ENCODE results near the gene ADCY5.

ADCY5 gene

GRCh38 chr3:123262226-123262625 lies 186.7 kb downstream of the ADCY5 start:
- Histone ChIP-seq H3K4me1 (ENCODE audit: insufficient read depth, low read length, severe bottlenecking) (no peaks in the 10 kb centered on the region), H3K4me2 (ENCODE audit: low read length) (no peak overlapping the region), H3K36me3 (ENCODE audit: insufficient read depth, low read length) (peaks cover 22% of the 10 kb centered on the region), H3K9me3 (ENCODE audit: low read length) (no peaks in the 10 kb centered on the region), H2AFZ (ENCODE audit: low read length) (no peak overlapping the region), H3K27me3 (ENCODE audit: insufficient read depth, low read length) (no peaks in the 10 kb centered on the region), H3F3A (ENCODE audit: insufficient read depth, low read length) (no peaks in the 10 kb centered on the region), H3K9ac (ENCODE audit: low read length) (no peak overlapping the region), H3K79me2 (ENCODE audit: insufficient read depth, low read length) (no peaks in the 10 kb centered on the region), H3K27ac (ENCODE audit: low read depth, low read length, poor library complexity, severe bottlenecking) (no peak overlapping the region), H4K20me1 (ENCODE audit: insufficient read depth, low read length) (no peaks in the 10 kb centered on the region), H3K9me2 (ENCODE audit: low read depth, low read length) (no peaks in the 10 kb centered on the region), H3K4me3 (ENCODE audit: low read depth, low read length, poor library complexity, severe bottlenecking) (no peak overlapping the region)
- TF ChIP-seq EZH2 (IDR thresholded peaks at IDR 0.05; ENCODE audit: borderline replicate concordance, low read length) (no peak), CTCF (IDR thresholded peaks at IDR 0.05; ENCODE audit: low read length) (no peak)

GRCh38 chr3:123261666-123262065 lies 187.2 kb downstream of the ADCY5 start:
- no peaks in the 10 kb centered on the region for H3K79me2 ChIP-seq (ENCODE audit: insufficient read depth, low read length)
- H3K9ac ChIP-seq (ENCODE audit: low read length), result no peak overlapping the region
- H3K4me3 ChIP-seq (ENCODE audit: low read depth, low read length, poor library complexity, severe bottlenecking), result no peak overlapping the region
- no peak overlapping the region for H3K27ac ChIP-seq (ENCODE audit: low read depth, low read length, poor library complexity, severe bottlenecking)
- TF ChIP-seq EZH2 (IDR thresholded peaks at IDR 0.05; ENCODE audit: borderline replicate concordance, low read length), result no peak
- H3K4me1 ChIP-seq (ENCODE audit: insufficient read depth, low read length, severe bottlenecking), result no peaks in the 10 kb centered on the region
- no peaks in the 10 kb centered on the region for H3K27me3 ChIP-seq (ENCODE audit: insufficient read depth, low read length)
- peaks cover 19% of the 10 kb centered on the region for H3K36me3 ChIP-seq (ENCODE audit: insufficient read depth, low read length)
- H4K20me1 ChIP-seq (ENCODE audit: insufficient read depth, low read length), result no peaks in the 10 kb centered on the region
- no peaks in the 10 kb centered on the region for H3K9me2 ChIP-seq (ENCODE audit: low read depth, low read length)
- H3F3A ChIP-seq (ENCODE audit: insufficient read depth, low read length), result no peaks in the 10 kb centered on the region
- no peak overlapping the region for H2AFZ ChIP-seq (ENCODE audit: low read length)
- H3K9me3 ChIP-seq (ENCODE audit: low read length), result no peaks in the 10 kb centered on the region
- no peak overlapping the region for H3K4me2 ChIP-seq (ENCODE audit: low read length)

GRCh38 chr3:123258811-123259420 lies 190.0 kb downstream of the ADCY5 start:
- Histone ChIP-seq H3K9me2 (ENCODE audit: low read depth, low read length) (no peaks in the 10 kb centered on the region), H4K20me1 (ENCODE audit: insufficient read depth, low read length) (no peaks in the 10 kb centered on the region), H3K4me1 (ENCODE audit: insufficient read depth, low read length, severe bottlenecking) (no peaks in the 10 kb centered on the region), H3K27ac (ENCODE audit: low read depth, low read length, poor library complexity, severe bottlenecking) (no peak overlapping the region), H3K36me3 (ENCODE audit: insufficient read depth, low read length) (no peaks in the 10 kb centered on the region), H3K79me2 (ENCODE audit: insufficient read depth, low read length) (no peaks in the 10 kb centered on the region), H3K27me3 (ENCODE audit: insufficient read depth, low read length) (no peaks in the 10 kb centered on the region), H2AFZ (ENCODE audit: low read length) (no peak overlapping the region), H3K9ac (ENCODE audit: low read length) (no peak overlapping the region), H3K4me3 (ENCODE audit: low read depth, low read length, poor library complexity, severe bottlenecking) (no peak overlapping the region), H3K9me3 (ENCODE audit: low read length) (no peaks in the 10 kb centered on the region), H3K4me2 (ENCODE audit: low read length) (no peak overlapping the region), H3F3A (ENCODE audit: insufficient read depth, low read length) (no peaks in the 10 kb centered on the region)
- TF ChIP-seq CTCF (IDR thresholded peaks at IDR 0.05; ENCODE audit: low read length) (peak; percentile 71), EZH2 (IDR thresholded peaks at IDR 0.05; ENCODE audit: borderline replicate concordance, low read length) (no peak)

- no peaks in the 10 kb centered on the region for H3K9me2 ChIP-seq (ENCODE audit: low read depth, low read length)
- no peak overlapping the region for H3K9ac ChIP-seq (ENCODE audit: low read length)
- H3K27ac ChIP-seq (ENCODE audit: low read depth, low read length, poor library complexity, severe bottlenecking), result no peak overlapping the region
- no peaks in the 10 kb centered on the region for H4K20me1 ChIP-seq (ENCODE audit: insufficient read depth, low read length)
- H3K79me2 ChIP-seq (ENCODE audit: insufficient read depth, low read length), result no peaks in the 10 kb centered on the region
- TF ChIP-seq CTCF (IDR thresholded peaks at IDR 0.05; ENCODE audit: low read length) (no peak), EZH2 (IDR thresholded peaks at IDR 0.05; ENCODE audit: borderline replicate concordance, low read length) (no peak)
- no peaks in the 10 kb centered on the region for H3K27me3 ChIP-seq (ENCODE audit: insufficient read depth, low read length)
- H3K36me3 ChIP-seq (ENCODE audit: insufficient read depth, low read length), result no peaks in the 10 kb centered on the region
- H3F3A ChIP-seq (ENCODE audit: insufficient read depth, low read length), result no peaks in the 10 kb centered on the region
- no peak overlapping the region for H3K4me2 ChIP-seq (ENCODE audit: low read length)
- H2AFZ ChIP-seq (ENCODE audit: low read length), result no peak overlapping the region
- no peak overlapping the region for H3K4me3 ChIP-seq (ENCODE audit: low read depth, low read length, poor library complexity, severe bottlenecking)
- no peaks in the 10 kb centered on the region for H3K4me1 ChIP-seq (ENCODE audit: insufficient read depth, low read length, severe bottlenecking)
- H3K9me3 ChIP-seq (ENCODE audit: low read length), result no peaks in the 10 kb centered on the region
Observed at GRCh38 chr3:123258359-123258758, 190.5 kb downstream of the ADCY5 start.

All from OCI-LY1 (cell line).